DMS 273 treated with DMSO at 0.1 percent for 48 hours (cell line): ENCODE results near the gene LIMCH1.

Experiments used
- DNase-seq: peaks from one replicate; lab custom pipeline; 2025; lab: John Stamatoyannopoulos, UW

The LIMCH1 gene

DNA sequence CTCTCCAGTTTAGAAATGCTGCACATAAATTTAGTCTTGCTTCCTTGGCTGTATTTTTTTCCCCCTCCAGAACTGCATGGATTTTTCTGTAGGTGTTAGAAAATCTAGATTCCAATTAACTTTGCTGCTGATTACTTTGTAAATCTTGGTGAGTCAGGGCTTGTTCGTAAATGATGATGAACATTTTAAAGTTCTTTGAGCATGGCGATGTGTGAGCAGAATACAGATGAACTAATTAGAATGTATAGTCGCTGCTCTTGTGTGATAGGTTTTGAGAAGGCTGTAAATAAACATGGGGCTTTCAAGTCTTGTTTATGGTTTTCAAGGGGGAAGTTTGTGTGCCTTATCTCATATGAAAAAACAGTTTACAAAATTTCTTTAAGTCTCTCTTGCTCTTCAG is 23.3 kb downstream of the LIMCH1 start:
- no peak for DNase-seq

DNA sequence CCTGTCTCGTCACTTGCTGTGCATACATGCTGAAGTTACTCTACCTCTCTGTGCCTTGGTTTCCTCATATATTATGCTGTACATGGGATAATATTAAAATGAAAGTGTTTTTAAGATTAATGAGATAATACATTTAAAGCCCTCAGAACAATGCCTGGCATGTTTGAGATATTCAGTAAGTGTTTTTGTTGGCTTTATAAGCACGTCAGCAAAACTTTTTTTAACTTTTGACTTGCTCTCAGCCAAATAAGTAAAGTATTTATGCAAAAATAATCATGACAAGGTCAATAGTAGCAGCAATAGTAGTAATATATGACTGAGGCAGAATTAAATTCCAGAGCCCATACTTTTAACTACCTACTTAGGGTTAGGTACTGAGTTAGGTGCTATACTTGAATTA is 29.2 kb downstream of the LIMCH1 start:
- DNase-seq: no peak

DNA sequence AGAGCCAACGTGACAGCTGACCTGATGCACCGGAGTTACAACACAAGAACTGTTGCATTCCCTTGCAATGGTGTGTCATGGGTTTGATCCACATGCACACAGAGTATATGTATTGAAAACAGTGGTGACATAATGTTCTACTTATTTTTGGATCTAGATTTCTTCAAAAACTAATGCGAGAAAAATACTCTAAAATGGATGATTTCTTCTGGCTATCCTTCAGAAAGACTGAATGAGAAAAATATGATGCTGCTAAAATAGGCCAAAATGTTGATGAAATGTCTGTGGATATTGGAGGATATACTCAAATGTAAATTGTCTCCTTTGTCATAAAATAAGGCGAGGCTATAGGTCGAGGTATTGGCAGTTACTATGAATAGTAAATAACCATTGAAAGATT is 30.4 kb downstream of the LIMCH1 start:
- DNase-seq: no peak

DNA sequence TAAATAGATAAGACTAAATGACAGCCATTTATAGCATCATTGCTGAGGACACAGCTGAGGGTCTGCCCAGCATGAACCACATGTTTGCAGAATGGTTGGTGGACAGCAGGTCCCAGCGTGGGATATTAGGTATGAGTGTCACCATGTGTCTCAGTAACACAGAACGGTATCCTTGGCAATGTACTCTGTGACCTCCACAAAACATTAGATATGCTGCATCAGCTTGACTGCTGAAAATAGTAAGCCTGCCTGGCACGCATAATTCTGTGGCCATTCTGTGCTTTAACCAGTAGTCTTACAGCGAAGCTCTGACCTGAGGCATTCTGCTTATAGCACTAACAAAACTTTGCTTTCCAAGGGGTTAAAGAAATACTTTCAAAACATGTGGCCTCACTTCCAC is 32.0 kb downstream of the LIMCH1 start:
- DNase-seq: no peak

DNA sequence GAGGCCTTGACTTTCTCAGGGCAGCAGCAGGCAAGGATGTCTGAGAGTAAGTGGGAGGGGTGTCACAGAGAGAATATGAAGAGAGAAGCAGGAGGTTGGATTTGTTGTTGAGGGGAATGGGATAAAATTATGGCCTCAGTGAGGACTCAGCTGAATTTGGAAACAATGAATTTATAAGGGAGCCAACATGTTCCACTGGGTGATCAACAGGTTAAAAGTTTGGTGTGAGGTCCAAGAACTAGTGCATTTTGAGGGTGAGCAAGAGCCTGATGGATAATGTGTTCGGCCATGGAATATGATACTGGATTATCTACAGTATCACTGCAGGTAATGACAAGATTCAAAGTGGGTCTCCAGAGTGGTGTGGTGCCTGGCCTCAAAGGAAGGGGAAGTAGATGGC is 33.5 kb downstream of the LIMCH1 start:
- DNase-seq: no peak

DNA sequence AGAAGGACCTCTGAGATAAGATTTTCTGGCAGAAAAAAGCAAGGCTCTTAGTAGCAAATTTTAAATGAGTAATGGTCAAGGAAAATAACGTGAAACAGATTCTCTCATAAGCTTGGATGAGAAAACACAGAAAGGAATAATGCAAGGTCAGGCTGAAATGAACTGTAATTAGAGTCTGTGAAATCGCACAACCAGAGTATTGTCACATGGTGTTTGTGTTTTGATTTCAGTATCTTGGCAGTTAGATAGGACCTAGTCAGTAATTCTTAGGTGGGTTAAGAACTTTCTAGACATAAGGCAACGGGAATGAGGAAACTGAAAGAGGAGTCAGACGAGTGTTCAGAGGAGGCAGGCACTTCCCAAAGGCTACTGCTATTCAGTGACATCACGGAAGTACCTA is 34.6 kb downstream of the LIMCH1 start:
- DNase-seq: no peak

DNA sequence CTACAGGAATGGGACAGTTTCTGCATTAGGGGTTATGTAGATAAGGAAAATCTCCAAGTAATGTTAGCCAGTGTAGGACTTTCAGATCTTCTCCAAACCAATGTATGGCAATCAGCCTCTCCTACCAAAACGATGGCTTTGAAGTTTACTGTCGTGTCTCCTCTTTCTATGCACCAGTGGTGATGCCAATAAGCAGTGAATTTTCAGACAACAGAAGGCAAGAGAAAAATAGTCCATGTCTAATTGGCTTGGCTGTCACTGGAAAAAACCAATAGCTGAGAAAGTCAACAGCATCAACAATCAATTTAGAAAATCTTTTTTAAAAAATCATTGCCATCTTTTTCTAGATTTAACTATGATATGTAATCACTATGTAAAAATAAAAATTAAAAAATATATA is 35.0 kb downstream of the LIMCH1 start:
- DNase-seq: no peak

DNA sequence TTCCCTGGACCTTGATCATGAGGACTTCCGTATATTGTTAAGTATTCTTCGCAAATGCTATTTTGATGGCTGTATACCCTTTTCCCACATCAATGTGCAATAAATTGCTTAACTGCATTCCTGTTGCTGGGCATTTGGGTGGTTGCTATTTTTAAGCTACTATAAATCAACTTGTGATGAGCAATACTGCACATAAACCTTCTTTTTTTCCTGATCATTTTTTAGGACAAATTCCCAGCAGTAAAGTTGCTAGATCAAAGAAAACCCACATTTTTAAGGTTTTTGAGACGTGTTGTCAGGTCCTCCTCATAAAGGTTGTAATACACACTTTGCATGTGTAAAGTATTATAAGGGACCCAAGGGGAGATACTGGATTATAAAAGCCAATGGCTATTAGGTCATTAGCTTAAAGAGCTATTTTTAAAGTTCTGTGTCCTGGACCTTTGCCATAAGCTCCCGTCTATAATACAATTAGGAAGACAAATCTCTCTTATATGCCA is 35.6 kb downstream of the LIMCH1 start:
- no peak for DNase-seq

DNA sequence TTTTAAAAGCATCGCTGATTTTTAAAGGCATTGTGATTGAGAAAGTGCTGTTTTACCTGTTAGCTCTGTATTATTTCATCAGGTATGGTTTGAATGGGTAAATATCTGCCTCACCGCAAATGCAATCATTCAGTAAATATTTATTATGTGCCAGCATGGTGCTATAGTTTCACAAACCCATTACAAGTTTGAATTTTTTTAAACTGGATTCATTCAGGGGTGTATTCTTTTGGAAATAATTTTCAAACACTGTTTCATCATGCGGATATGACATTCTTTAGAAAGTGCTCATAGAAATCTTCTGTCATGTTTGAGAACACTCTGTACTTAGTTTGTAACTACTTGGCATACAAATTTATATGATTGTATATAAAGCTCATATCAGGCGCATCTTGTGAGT is 37.2 kb downstream of the LIMCH1 start:
- DNase-seq: no peak

DNA sequence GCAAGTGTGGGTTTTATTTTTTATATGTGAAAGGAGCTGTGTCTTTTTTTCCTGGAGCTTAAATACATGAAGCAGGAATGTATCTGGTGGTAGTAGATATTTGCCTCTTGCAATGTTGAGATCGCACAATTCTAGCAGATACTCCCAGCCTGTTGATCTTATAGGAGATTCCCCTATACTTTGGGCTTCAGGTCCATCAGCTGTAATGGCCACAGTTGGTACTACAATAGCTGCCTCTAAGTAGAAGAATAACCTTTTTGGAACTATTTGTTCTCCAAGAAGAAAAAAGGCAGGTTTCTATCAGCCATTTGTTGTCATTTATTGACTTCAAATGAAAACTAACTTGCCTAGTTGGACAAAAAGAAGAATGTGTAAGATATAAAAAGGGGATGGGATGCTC is 37.7 kb downstream of the LIMCH1 start:
- no peak for DNase-seq

DNA sequence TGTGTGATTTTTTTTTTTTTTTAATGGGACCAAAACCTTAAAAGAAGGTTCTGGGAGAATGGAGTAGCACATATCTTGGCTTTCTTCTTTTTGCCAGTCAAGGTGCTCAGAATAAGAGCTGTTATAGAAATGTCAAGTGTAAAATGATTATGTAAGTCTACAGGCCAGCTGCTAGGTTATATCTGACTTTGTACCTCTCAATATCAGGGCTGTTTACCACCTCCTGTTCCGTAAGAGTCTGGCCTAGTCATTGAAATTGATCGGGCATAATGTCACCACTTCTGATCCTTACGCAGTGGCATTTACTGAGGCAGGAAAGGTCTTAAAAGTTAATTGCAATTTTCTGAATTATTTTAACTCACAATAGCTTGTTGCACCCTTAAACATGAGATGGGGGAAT is 41.1 kb downstream of the LIMCH1 start:
- no peak for DNase-seq

DNA sequence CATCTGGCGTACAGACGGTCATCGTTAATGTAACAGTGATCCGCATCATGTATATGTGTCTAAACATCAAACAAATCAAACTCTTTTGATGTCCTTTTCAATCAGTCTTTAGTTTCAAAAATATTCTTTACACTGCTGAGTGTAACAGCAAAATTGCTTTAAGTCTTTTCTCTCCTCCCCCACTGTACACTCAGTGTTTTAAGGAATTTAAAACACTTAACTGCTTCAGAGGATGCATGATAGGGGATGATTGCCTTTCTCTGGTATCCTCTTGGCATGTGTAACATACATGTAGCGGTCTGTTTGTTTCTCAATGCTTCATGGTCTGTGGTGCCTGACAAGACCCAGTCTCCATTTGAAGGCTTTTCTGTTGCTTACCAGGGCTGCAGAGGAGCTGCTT is 41.6 kb downstream of the LIMCH1 start:
- no peak for DNase-seq

DNA sequence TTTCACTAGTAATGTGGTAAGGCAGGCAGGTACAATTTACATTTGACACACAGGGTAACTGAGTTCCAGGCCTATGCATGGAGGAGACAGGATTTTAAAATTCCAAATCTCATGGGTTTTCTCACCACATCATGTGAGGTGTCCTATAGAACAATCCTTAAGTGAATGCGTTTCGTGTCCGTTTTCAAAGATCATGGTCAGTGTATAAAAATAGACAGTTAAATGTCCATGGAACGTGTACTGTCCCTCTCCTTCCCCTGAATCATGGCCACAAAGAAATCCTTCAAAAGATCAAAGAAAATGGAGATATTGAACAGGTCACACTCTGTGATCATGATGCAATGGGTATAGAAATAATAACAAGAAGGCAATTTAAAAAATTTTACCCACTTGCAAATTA is 42.0 kb downstream of the LIMCH1 start:
- no peak for DNase-seq

DNA sequence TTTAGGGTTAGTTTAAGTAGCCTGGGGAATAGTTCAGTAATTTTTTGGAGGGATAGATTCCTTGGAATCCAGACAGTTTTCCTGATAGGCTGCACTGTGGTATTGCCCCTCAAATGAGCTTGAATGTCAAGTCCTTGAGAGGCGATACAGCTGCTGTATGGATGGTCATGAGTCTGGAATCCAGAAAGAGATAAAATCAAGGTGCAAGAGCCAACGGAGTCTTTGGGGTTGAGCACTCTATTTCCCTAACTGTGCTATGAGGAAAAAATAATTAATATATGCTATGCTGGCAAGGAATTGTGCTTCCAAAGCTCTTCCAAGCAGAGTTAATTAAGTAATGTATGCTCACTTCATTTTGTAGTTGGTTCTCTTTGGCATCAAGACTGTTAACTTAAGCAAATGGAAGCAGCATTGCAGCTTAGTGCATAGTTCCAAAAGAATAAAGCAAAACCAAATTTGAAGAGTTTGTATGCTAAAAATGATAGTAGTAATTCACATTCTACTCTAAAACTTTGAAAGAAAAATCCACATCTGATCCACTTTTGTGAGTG is 48.8 kb downstream of the LIMCH1 start:
- DNase-seq: no peak

DNA sequence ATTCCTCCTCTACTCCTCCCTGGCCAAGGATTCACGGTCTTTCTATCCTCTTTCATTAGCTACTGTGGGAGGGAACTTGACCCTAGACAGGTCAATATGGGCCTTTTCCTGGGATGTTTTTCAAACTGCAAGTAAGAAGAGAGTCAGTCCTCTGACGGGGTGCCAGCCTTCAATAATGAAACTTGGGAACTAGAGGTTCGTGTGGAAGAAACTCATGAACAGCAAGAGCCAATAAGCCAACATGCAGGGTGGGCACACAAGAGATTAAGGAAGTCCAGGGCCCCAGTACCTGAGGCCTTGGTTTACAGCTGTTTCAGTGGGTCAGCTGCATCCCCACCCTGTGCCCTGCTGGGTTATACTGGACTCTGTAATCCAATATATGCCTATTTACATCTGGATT is 49.3 kb downstream of the LIMCH1 start:
- no peak for DNase-seq

DNA sequence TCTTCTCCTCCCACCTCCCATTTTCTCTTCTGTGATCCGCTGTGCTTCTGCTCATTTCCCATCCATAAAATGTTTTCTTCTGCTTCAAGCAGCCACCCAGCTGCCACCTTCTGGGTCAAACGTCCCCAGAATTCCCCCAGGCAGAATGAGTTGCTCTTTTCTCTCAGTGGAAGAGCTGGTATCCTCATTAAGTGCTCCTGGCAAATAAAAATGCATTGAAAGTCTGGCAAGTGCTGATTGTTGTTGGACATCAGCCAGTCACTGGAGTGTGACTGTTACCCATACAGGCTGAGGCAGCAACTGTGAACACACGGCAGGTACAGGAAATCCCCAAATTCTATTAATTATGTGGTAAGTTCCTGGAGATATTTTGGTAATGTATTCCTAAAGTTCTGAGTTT is 52.6 kb downstream of the LIMCH1 start:
- DNase-seq: peak; percentile 16

DNA sequence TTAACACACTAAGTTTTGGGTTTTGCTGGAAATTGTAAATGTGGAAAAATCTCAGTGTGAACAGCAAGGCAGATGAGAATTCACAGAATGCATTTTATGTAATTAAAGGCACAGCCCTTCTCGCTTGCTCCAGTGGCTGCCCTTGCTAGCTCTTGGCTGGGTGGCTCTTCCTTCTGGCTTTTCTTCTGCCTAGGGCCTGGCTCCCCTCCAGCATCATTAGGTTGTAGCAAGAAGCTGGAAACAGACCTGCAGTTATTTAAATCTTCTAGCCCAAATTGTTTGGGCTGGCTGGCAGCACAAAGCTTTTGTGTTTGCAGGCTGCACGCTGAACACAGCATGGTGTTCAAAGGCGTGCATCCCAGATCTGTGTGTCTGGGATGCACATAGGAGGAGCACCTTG is 56.5 kb downstream of the LIMCH1 start:
- no peak for DNase-seq

DNA sequence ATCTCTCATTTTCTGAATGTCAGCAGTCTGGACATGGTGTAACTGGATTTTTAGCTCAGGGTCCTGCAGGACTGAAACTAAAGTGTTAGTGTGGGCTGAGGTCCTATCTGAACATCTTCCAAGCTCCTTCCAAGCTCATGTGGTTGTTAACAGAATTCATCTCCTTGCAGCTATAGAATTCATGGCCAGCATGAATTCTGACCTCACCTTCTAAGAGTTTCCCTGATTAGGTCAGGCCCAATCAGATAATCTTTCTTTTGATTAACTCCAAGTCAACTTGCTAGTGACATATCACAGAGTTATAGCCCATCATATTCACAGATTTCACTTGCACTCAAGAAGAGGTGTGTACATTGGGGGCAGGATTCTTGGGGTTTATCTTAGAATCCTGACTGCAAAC is 59.5 kb downstream of the LIMCH1 start:
- no peak for DNase-seq

DNA sequence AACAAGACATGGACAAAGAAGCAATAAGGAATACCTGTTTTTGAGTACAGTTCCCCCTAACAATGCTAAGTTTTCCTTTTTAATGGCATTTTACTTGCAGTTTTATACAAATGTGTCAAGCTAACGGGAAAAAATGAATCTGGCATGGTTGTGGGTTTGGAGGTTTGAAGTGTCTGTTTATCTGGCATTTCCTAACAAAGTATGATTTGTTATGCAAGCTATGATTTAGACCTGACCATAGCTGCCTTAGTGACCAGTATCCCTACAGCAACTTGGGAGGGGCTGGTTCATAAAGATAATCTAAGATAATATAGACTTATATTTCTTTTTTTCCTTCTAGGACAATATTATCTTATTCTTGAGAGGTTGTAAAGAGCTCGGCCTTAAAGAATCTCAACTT is 60.6 kb downstream of the LIMCH1 start:
- no peak for DNase-seq

DNA sequence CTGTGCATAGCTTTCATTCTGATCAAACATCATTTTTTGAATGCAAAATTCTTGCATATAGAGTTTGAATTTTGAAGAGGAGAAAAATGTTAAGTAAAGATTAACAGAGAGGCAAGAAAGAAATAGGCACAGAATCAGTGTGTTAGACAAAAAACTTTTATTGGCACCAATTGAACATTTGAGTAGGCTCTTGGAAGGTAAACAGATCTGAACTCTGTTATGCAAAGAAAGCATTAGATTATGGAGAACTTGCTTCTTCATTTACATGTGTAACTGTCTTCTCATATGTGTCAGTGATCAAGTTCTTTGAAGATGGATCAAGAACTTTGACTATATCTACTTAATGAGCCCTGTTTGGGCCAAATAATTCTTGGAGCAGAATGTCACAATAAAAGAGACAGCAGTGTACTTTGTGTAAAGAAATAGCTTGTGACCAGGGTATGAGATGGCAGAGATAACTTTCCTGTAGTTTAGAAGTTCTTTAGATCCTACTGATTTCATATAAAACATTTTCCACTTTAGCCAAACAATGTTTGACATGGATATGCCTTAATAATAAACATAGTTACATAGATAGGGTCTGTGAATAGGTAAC is 61.3 kb downstream of the LIMCH1 start:
- no peak for DNase-seq

DNA sequence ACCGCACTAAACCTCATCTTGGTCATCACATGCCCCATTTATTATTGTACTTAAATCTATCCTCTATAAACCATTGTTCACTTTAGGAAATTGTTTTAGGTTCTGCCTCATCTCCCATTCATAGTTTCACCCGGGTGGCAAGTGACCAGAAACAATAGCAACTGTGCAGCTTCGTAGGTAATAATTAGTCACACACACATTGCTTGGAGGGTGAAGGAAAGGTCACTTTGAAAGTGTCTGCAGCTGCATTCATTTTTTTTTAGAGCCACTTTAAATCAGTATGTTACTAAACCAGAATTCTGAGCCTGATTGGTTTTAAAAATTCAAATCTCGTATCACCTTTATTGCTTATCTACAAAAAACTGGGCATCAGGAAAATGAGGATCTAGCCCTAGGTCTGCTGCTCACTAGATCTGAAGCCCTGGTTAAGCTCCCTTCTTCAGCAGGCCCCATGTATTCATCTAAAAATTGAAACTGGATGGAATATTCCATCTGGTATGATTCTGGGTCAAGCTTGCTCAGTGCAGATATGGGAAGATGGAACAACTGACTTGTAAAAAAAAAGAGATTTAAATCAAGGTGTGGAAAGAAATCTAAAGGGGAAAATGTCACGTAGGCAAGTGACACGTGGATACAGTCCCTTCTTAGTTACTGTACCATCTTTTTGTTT is 62.4 kb downstream of the LIMCH1 start:
- no peak for DNase-seq

DNA sequence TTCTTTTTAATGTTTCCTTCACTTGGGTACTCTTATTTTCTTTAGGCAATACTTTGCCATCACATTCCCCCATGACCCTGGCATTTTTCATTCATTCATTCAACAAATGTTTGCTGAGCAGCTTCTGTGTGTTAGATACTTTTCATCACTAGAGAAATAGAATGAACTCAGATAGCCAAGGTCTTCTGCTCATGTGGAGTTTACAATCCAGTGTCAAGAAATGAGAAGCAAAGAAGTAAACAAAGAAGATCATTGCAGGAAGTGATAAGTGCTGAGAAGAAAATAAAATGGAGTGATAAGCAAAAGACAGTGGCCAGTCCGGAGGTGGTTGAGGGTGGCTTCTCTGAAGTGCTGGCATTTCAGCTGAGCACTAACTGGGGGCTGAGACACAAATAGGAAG is 63.1 kb downstream of the LIMCH1 start:
- no peak for DNase-seq

DNA sequence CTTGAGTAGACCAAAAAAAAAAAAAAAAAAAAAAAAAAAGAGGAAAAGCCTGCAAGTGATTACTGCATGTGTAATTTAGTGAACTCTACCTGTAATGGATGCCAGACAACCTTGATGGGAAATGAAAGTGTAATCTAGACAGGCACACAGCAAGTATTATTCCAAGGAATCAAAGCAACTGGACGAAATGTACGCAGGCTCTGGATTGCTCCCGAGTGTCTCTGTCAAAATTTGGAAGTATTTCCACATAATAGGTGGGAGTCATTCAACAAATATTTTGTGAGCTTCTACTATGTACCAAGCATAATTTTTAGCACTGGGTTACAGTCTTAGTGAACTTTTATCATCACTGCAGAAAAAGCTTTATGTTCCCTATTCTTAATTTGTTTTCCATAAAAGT is 64.2 kb downstream of the LIMCH1 start:
- no peak for DNase-seq
